CD4-positive, alpha-beta T cell (primary cell): ENCODE data around the gene SNX20. TPM values are rescaled to one million over a fixed set of nuclear protein-coding genes. Genes with fewer than 3 reads are reported as not detected.

Experiments used
- ATAC-seq: fragments of 200-7000 bp; cut with Tn5 transposase; one replicate; pipeline ENCODE4 v1.10.0; 2022; ENCODE audit warnings: mild to moderate bottlenecking; ENCODE audit not compliant: poor library complexity
- CTCF ChIA-PET: fragments of 350-600 bp; sonication (Branson Sonifier 250); formaldehyde crosslinking; loops from one replicate; lab custom pipeline; 2021; ENCODE audit warnings: antibody characterized with exemption, inconsistent platforms; lab: Charles Lee
- POLR2A ChIA-PET: fragments of 350-600 bp; sonication (Branson Sonifier 250); formaldehyde crosslinking; loops from one replicate; lab custom pipeline; 2021; ENCODE audit warnings: antibody characterized with exemption, inconsistent platforms; lab: Charles Lee
- DNase-seq, 14 experiments: peaks; one replicate each; pipeline ENCODE4 v3.0.0-alpha.2; 2013 to 2020; ENCODE audit warnings: mixed read lengths in 2 of 14
- H3K27ac ChIP-seq, 2 donors: one replicate each; pipeline versions ENCODE4 v1.5.1 to v1.7.0; 2013; ENCODE audit warnings: low read length in 2 of 2, low read depth in 1 of 2, mild to moderate bottlenecking in 1 of 2
- H3K27me3 ChIP-seq, 2 experiments: 1 replicate in 1 of 2; 2 replicates in 1 of 2; pipeline versions ENCODE4 v1.6.1 to v1.7.0; 2013; ENCODE audit warnings: low read length in 2 of 2, control low read depth in 1 of 2, mild to moderate bottlenecking in 1 of 2, moderate library complexity in 1 of 2; ENCODE audit not compliant: insufficient read depth in 2 of 2, control insufficient read depth in 1 of 2
- H3K36me3 ChIP-seq: one replicate; pipeline ENCODE4 v1.6.1; 2013; ENCODE audit warnings: low read length, control low read depth; ENCODE audit not compliant: insufficient read depth
- H3K4me1 ChIP-seq: one replicate; pipeline ENCODE4 v1.6.1; 2013; ENCODE audit warnings: low read length, control low read depth; ENCODE audit not compliant: insufficient read depth
- H3K4me3 ChIP-seq: one replicate; pipeline ENCODE4 v1.5.1; 2013; ENCODE audit warnings: mild to moderate bottlenecking, low read length, moderate library complexity
- H3K9me3 ChIP-seq, 2 experiments: 1 replicate in 1 of 2; 2 replicates in 1 of 2; pipeline versions ENCODE4 v1.6.1 to v1.7.0; 2013; ENCODE audit warnings: low read length in 2 of 2, mild to moderate bottlenecking in 2 of 2, control low read depth in 1 of 2, moderate library complexity in 1 of 2; ENCODE audit not compliant: control insufficient read depth in 1 of 2, insufficient read depth in 1 of 2
- H3K27ac Mint-ChIP-seq: one replicate; pipeline ENCODE4 v1.8.0; 2020; ENCODE audit warnings: mixed read lengths
- H3K27me3 Mint-ChIP-seq: one replicate; pipeline ENCODE4 v1.8.0; 2021; ENCODE audit warnings: mixed read lengths
- H3K36me3 Mint-ChIP-seq: one replicate; pipeline ENCODE4 v1.8.0; 2021; ENCODE audit warnings: low read depth, mixed read lengths
- H3K4me1 Mint-ChIP-seq: one replicate; pipeline ENCODE4 v1.8.0; 2021; ENCODE audit warnings: low read depth, mixed read lengths
- H3K4me3 Mint-ChIP-seq: one replicate; pipeline ENCODE4 v1.8.0; 2020; ENCODE audit warnings: mild to moderate bottlenecking, mixed read lengths
- H3K9me3 Mint-ChIP-seq: one replicate; pipeline ENCODE4 v1.8.0; 2020; ENCODE audit warnings: mixed read lengths
- intact Hi-C, 2 experiments: fragments of 100-400 bp; cut with DNase I in 1 of 2; cut with micrococcal nuclease in 1 of 2; formaldehyde crosslinking; loops; one replicate each; pipeline versions ENCODE4 v1.15.1 to v1.9.0; 2023 to 2025; cut with DNase I, micrococcal nuclease
- total RNA-seq, 174 experiments: library from RNA in 2 of 174; stranded (reverse) in 2 of 174; gene quantifications; one replicate each; pipeline ENCODE4 v1.2.3 and lab custom pipeline; 2021 to 2026
- TF ChIP-seq, protein P1 (sequence below): fragments of 200-600 bp; IDR thresholded peaks from one replicate; pipeline ENCODE4 v1.8.0; 2022; ENCODE audit warnings: antibody characterized with exemption, mild to moderate bottlenecking

SNX20 gene
- total RNA-seq, 2 experiments from 2014 or later: 26.6 TPM

DNA sequence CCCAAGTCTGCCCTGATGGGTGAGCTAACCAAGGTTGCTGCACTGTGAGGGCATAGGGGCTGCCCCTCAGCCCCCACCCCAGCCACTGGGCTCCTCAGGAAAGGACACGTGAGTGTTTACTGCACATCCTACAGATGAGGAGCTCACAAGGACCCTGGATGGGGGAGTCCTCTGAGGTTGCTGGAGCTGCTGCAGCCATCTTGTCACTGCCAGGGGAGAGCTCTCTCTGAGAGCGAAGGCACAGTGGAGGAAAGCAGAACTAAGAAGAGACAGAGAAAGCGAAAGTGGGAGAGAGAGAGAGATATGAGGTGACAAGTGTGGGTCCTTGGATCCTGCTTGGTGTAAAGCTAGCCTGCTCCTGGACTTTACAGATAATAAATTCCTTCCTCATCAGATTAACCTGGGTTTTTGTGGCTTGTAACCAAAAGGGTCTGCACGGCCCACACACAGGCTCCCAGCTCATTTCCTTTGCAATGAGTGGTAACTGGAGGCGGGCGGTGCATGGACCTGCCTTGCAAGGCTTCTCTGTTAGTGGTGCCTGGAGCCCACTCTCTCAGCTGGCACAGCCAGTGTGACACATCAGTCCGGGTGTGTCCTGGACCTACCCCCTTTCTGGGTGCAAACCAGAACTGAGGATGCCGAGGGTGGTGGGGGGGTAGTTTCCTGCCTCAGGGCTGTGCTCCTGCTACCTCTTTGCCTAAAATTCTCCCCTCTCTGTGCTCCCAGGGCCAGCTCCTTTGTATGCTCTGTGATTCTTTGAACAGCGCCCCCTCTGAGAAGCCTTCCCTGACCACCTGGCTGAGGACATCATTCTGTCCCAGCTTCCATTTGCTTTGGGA, 14.2 kb downstream of the SNX20 start:
- peak overlapping the region; percentile 45 to 68 for H3K27ac ChIP-seq
- H3K4me1 Mint-ChIP-seq: peaks cover 52% of the 10 kb centered on the region

DNA sequence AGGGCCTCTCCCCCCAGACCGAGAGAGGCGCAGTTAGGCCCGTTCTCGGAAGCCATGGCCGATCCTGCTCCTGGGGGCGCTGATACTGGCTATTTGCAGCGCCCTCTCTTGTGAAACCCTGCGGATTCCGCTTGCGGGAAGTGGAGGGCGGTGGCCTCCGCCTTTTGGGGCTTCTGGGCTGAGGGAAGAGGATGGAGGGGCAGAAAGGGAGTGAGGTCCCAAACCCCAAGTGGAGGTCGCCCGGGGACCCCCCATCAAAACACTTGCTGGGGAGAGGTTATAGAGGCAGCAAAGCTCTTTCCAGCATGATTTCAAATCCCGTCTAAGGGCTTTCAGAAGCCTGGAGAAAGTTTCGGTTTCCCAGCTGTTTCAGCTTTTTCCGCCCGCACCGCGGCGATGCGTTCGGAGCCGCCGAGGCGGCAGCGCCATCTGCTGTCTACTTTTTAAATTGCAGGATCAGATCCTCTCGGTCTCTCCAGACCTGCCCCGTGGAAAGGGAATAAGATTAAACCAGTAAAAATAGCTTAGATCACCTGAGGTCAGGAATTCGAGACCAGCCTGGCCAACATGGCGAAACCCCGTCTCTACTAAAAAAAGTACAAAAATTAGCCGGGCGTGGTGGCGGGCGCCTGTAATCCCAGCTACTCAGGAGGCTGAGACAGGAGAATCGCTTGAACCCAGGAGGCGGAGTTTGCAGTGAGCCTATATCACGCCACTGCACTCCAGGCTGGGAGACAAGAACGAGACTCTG, 15.8 kb downstream of the SNX20 start:
- H3K36me3 Mint-ChIP-seq: peaks cover 27% of the 10 kb centered on the region
- CTCF ChIA-PET: interaction anchor here (0.6 to 7.5 kb wide), 55 partner anchors 10 to 641 kb away, joined by 3 to 62 read pairs (median 4); partner anchors contain the start of genes ADCY7, BRD7, CNEP1R1 and NOD2

More for the DNA sequence above, 14.2 kb downstream of the SNX20 start:
- ChIA-PET CTCF (interaction anchor here (0.7 to 7.5 kb wide), 14 partner anchors 10 to 599 kb away, joined by 3 to 62 read pairs (median 4); partner anchors contain the start of gene SNX20), POLR2A (interaction anchor here (0.7 to 12.3 kb wide), 17 partner anchors 13 to 642 kb away, joined by 3 to 174 read pairs (median 4); partner anchors contain the start of genes BRD7, CNEP1R1, CYLD and SNX20)
- H3K27ac Mint-ChIP-seq: peak overlapping the region; percentile 78
- peak overlapping the region; percentile 35 for H3K4me3 ChIP-seq
- H3K9me3 Mint-ChIP-seq: peaks cover 4% of the 10 kb centered on the region
- H3K27me3 ChIP-seq: no peaks in the 10 kb centered on the region
- peaks cover 28% of the 10 kb centered on the region for H3K36me3 ChIP-seq
- peaks cover 39% of the 10 kb centered on the region for H3K4me1 ChIP-seq
- ATAC-seq (peak; percentile 65), DNase-seq (peak in 11 of 14 experiments; percentile 22 to 74 (median 49))
- intact Hi-C loops: loop anchor here (2.0 to 10.0 kb wide), 7 partner anchors 16 to 642 kb away; partner anchors contain the start of genes ADCY7 (in 1 of the 2) and CNEP1R1 (in 1 of the 2)
- peaks cover 4 to 7% of the 10 kb centered on the region in 2 experiments for H3K9me3 ChIP-seq
- TF ChIP-seq, protein P1, sequence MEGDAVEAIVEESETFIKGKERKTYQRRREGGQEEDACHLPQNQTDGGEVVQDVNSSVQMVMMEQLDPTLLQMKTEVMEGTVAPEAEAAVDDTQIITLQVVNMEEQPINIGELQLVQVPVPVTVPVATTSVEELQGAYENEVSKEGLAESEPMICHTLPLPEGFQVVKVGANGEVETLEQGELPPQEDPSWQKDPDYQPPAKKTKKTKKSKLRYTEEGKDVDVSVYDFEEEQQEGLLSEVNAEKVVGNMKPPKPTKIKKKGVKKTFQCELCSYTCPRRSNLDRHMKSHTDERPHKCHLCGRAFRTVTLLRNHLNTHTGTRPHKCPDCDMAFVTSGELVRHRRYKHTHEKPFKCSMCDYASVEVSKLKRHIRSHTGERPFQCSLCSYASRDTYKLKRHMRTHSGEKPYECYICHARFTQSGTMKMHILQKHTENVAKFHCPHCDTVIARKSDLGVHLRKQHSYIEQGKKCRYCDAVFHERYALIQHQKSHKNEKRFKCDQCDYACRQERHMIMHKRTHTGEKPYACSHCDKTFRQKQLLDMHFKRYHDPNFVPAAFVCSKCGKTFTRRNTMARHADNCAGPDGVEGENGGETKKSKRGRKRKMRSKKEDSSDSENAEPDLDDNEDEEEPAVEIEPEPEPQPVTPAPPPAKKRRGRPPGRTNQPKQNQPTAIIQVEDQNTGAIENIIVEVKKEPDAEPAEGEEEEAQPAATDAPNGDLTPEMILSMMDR: no peak
- peaks cover 43% of the 10 kb centered on the region for H3K36me3 Mint-ChIP-seq
- H3K4me3 Mint-ChIP-seq: peak overlapping the region; percentile 75
- H3K27me3 Mint-ChIP-seq: no peaks in the 10 kb centered on the region

More for the DNA sequence above, 15.8 kb downstream of the SNX20 start:
- Histone ChIP-seq H3K27me3 (no peaks in the 10 kb centered on the region), H3K4me1 (peaks cover 39% of the 10 kb centered on the region), H3K4me3 (peak overlapping the region; percentile 58), H3K36me3 (peaks cover 16% of the 10 kb centered on the region), H3K27ac (peak overlapping the region in 1 of 2 donors; percentile 18), H3K9me3 (peaks cover 0 to 5% of the 10 kb centered on the region in 2 experiments)
- TF ChIP-seq, protein P1: peak; percentile 89
- ATAC-seq (peak; percentile 60), DNase-seq (peak; percentile 69 to 92 (median 85))
- H3K4me3 Mint-ChIP-seq: peak overlapping the region; percentile 86
- peaks cover 44% of the 10 kb centered on the region for H3K4me1 Mint-ChIP-seq
- intact Hi-C loops: loop anchor here (1.0 to 10.0 kb wide), 7 partner anchors 82 to 641 kb away; partner anchors contain the start of genes ADCY7 (in 1 of the 2) and CNEP1R1 (in 1 of the 2)
- no peaks in the 10 kb centered on the region for H3K27me3 Mint-ChIP-seq
- POLR2A ChIA-PET: interaction anchor here (0.6 to 12.3 kb wide), 15 partner anchors 16 to 640 kb away, joined by 3 to 174 read pairs (median 3); partner anchors contain the start of genes BRD7, CNEP1R1, CYLD and SNX20
- H3K9me3 Mint-ChIP-seq: no peaks in the 10 kb centered on the region
- H3K27ac Mint-ChIP-seq: peak overlapping the region; percentile 88
